Neutrophil (primary cell): ENCODE measurements around the gene SMOC2.

Experiments used
- H3K27ac ChIP-seq: fragments of 200-600 bp; sonication (generic); 2 replicates; pipeline ENCODE4 v1.5.1; 2016; ENCODE audit warnings: mild to moderate bottlenecking, moderate library complexity
- H3K27me3 ChIP-seq: fragments of 200-600 bp; sonication (generic); 2 replicates; pipeline ENCODE4 v1.6.0; 2016; ENCODE audit warnings: mild to moderate bottlenecking
- H3K36me3 ChIP-seq: fragments of 200-600 bp; sonication (generic); 2 replicates; pipeline ENCODE4 v1.5.1; 2017
- H3K4me1 ChIP-seq, 2 experiments: fragments of 200-600 bp in 1 of 2; sonication (generic) in 1 of 2; 1 replicate in 1 of 2; 2 replicates in 1 of 2; pipeline versions ENCODE4 v1.5.1 to v1.6.1; 2013 to 2016; ENCODE audit warnings: low read depth in 1 of 2, low read length in 1 of 2, mild to moderate bottlenecking in 1 of 2, moderate library complexity in 1 of 2; ENCODE audit not compliant: control insufficient read depth in 1 of 2, insufficient read depth in 1 of 2
- H3K4me3 ChIP-seq, 2 experiments: fragments of 200-600 bp in 1 of 2; sonication (generic) in 1 of 2; 1 replicate in 1 of 2; 2 replicates in 1 of 2; pipeline ENCODE4 v1.5.1; 2013 to 2016; ENCODE audit warnings: low read depth in 1 of 2, low read length in 1 of 2, mild to moderate bottlenecking in 1 of 2, moderate library complexity in 1 of 2
- H3K9me3 ChIP-seq: fragments of 200-600 bp; sonication (generic); 2 replicates; pipeline ENCODE4 v1.5.1; 2016
- TF ChIP-seq, protein P1 (sequence below): fragments of 200-600 bp; sonication (generic); IDR thresholded peaks from 2 replicates; pipeline ENCODE4 v1.5.1; 2016; ENCODE audit warnings: antibody characterized with exemption

The SMOC2 gene

GRCh38 chr6:168473197-168473596 lies 32.2 kb downstream of the SMOC2 start:
- no peaks in the 10 kb centered on the region for H3K9me3 ChIP-seq
- TF ChIP-seq, protein P1, sequence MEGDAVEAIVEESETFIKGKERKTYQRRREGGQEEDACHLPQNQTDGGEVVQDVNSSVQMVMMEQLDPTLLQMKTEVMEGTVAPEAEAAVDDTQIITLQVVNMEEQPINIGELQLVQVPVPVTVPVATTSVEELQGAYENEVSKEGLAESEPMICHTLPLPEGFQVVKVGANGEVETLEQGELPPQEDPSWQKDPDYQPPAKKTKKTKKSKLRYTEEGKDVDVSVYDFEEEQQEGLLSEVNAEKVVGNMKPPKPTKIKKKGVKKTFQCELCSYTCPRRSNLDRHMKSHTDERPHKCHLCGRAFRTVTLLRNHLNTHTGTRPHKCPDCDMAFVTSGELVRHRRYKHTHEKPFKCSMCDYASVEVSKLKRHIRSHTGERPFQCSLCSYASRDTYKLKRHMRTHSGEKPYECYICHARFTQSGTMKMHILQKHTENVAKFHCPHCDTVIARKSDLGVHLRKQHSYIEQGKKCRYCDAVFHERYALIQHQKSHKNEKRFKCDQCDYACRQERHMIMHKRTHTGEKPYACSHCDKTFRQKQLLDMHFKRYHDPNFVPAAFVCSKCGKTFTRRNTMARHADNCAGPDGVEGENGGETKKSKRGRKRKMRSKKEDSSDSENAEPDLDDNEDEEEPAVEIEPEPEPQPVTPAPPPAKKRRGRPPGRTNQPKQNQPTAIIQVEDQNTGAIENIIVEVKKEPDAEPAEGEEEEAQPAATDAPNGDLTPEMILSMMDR, result no peak
- no peak overlapping the region for H3K4me3 ChIP-seq
- no peaks in the 10 kb centered on the region for H3K27me3 ChIP-seq
- H3K27ac ChIP-seq, result no peak overlapping the region
- H3K4me1 ChIP-seq, result no peaks in the 10 kb centered on the region
- no peaks in the 10 kb centered on the region for H3K36me3 ChIP-seq

DNA sequence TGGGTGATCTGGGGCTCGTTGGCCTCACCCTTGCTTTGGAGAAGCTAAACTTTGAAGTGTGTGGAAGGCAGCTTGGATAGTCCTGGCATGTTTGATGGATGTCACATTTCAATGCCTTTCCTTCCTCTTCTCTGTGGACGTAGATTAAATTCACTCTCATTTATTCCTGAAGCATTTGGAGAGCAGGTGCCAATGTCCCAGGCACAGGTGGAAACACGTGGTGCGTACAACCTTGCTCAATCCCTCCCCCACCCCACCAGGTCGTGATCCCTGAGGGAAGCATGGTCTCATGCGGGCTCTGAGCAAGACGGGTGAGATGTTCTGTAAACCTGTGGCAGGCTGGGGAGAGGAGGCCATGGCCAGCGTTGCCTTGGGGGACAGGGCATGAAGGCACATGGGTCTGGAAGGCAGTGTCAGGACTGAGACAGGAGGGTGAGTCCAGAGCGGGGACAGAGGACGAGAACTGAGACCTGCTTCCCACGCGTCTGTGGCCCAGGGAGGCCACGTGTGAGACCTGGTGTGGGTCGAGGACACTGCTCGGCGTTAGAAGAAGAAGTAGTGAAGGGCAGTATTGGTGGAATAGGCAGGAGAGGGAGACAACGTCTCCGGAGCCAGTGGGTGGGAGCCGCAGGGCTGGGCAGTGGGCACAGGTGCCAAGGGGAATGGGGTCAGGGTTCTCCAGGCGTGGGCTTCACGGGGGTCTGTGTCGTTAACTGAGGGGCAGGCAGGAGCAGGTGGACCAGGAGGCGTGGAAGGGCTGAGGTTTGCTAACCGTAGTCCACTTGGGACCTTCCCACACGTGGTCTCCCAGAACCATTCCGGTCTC lies 34.4 kb downstream of the SMOC2 start:
- Histone ChIP-seq H3K4me1 (no peaks in the 10 kb centered on the region), H3K27ac (no peak overlapping the region), H3K36me3 (no peaks in the 10 kb centered on the region), H3K4me3 (no peak overlapping the region), H3K27me3 (no peaks in the 10 kb centered on the region), H3K9me3 (no peaks in the 10 kb centered on the region)
- TF ChIP-seq, protein P1, result no peak

- no peaks in the 10 kb centered on the region for H3K36me3 ChIP-seq
- no peaks in the 10 kb centered on the region for H3K27me3 ChIP-seq
- no peaks in the 10 kb centered on the region for H3K9me3 ChIP-seq
- no peak overlapping the region for H3K4me3 ChIP-seq
- H3K4me1 ChIP-seq, result no peaks in the 10 kb centered on the region
- TF ChIP-seq, protein P1, result no peak
- H3K27ac ChIP-seq, result no peak overlapping the region
Measured at GRCh38 chr6:168479421-168479820, 38.4 kb downstream of the SMOC2 start.

DNA sequence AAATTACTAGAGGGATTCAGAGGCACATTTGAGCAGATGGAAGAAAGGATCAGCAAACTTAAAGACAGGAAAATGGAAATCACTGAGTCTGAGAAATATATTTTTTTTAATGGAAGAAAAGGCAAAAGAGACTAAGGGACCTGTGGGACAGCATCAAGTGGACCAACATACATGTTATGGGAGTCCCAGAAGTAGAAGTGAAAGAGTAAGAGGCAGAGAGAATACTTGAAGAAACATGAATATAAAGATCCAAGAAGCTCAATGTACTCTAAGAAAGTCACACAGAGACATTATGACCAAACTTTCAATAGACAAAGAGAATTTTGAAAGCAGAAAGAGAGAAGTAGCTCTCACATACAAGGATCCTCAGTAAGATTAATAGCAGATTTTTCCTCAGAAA lies 39.5 kb downstream of the SMOC2 start:
- Histone ChIP-seq H3K4me1 (no peaks in the 10 kb centered on the region), H3K27me3 (no peaks in the 10 kb centered on the region), H3K36me3 (no peaks in the 10 kb centered on the region), H3K9me3 (no peaks in the 10 kb centered on the region), H3K27ac (no peak overlapping the region), H3K4me3 (no peak overlapping the region)
- TF ChIP-seq, protein P1, result no peak

DNA sequence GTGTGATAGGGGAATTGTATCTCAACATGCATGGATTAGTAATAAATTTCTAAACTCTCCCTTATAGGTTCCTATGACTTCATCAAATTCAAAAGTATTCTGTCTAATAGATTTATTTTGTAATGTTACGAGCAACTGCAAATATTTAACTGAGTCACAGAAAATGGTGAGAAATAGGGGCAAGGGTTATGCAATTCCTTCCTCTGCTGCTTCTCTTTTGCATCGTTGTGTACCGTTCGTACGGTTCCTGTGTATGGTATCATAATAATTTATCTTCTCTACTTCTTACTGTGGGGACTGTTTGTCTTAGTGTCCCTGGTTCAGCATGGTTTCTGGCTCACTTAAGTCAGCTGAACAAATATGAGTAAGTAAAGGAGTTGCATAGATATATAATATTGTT lies 44.8 kb downstream of the SMOC2 start:
- TF ChIP-seq, protein P1, result no peak
- no peaks in the 10 kb centered on the region for H3K36me3 ChIP-seq
- no peaks in the 10 kb centered on the region for H3K4me1 ChIP-seq
- no peaks in the 10 kb centered on the region for H3K9me3 ChIP-seq
- H3K4me3 ChIP-seq, result no peak overlapping the region
- no peaks in the 10 kb centered on the region for H3K27me3 ChIP-seq
- no peak overlapping the region for H3K27ac ChIP-seq
